Measurements from ENCODE around the gene PIH1D1.
A peak's percentile ranks its signal among the peaks of the same experiment; 100 is the strongest.
"Not testable (repeated sequence)": the region's sequence is repeated elsewhere in the genome, so short reads cannot be mapped to it uniquely, and the experiment has no call there.

The PIH1D1 gene

DNA sequence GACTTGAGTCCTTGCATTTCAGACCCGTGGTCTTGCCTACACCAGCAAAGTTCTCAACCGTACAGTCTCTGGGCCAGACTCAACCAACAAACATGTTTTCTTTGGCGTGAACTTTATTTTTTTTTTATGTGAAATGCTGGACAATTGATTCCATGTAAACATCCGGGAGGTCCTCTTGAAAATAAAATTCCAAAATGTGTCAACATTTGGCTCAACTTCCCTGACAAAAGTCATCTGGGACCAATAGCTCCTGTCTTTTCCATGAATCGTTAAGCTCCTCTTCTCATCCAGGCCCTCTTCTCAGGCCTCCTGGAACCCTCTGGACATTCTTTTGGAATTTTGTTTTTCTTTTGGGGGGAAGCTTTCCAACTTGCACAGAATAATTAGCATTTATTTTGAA, 4.2 kb upstream of the PIH1D1 start:
- DNase-seq (ENCODE audit: low read depth): no peak

- no peak for DNase-seq (ENCODE audit: low read depth)
These were observed 2.2 kb upstream of the PIH1D1 start for GRCh38 chr19:49453757-49454240.

DNA sequence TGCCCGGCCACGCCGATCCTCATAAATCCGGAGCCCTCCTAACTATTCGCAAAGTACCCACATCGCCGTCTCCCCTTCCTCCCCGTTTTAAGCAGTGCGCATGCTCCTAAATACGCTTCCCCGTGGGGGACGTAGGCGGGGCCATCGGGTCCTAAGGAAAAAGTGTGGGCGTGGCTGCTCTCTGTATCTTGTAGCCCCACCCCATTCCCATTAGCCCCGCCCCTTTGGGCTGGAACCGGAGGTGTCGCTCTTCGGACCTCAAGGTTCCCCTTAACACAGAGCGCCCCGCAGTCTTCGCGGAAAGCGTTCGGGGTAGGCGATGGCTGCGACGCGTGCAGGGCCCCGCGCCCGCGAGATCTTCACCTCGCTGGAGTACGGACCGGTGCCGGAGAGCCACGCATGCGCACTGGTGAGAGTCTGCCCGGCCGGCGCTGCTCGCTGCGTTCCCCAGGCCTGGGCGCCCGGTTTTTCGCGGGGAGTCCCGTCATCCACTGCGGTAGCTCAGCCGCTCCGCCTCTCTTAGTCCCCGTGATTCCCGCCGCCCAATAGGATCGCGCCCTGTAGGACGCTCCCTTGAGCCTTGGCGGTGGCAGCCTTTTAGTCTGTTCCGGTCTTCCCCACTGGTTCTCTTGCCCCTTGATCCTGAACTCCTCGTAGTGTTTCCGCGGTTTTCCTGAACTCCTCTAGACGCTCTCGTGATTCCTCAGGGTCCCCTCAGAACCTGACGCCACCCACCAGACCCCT, 1.6 kb upstream of the PIH1D1 start, which contains the start of gene ALDH16A1:
Gene ALDH16A1, plus strand, starts transcription at position 213 of the 744 bp plus-strand sequence. Its CDS starts 107 bp downstream, at position 320.
- DNase-seq (ENCODE audit: low read depth): peak; percentile 94

GRCh38 chr19:49450405-49450804, 1.2 kb downstream of the PIH1D1 start:
- DNase-seq (ENCODE audit: low read depth): no peak

- DNase-seq (ENCODE audit: low read depth): no peak
These were observed 3.2 kb downstream of the PIH1D1 start for GRCh38 chr19:49448432-49448786.

DNA sequence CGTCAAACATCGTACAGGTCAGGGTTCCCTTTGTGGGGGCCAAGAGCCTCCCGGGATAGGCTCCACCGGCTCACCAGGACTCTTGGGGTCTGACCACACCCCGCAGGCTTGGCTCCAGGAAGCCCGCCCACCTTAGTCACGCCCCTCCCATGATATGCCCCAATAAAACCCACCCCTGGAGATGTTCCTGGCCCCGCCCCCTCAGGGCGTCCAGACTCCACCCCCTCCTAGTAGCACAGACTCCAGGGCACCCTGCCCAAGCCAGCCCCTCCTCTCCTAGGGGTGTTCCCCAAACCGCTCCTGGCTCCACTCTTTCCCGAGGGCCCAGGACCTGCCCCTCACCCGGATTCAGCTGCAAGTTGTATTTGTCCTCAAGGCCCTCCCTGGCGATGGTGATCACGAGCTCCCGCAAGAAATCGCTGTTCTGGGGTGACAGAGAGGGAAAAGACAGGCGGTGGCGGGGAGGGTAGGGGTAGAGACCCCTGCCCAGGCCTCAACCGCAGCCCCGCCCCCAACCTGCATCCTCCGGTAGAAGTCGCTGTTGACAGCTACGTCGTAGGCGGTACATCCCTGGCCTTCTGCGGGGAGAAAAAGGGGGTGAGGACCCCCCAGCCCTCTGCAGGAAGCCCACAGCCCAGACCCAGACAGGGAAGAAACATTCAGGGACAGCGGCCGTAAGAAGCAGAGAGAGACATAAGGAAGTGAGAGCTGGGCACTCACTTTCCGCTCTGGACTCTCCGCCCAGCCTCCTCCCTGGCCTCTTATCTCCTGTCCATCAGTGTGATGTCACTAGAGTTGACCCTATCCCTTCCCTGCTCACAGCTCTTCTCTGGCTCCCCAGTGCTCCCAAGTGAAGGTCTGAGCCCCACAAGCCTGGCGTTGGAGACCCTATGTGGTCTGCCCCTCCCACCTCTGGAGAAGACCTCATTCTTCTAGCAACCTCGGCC, 3.9 kb downstream of the PIH1D1 start:
- DNase-seq (ENCODE audit: low read depth): no peak

GRCh38 chr19:49445997-49446396, 5.6 kb downstream of the PIH1D1 start:
- DNase-seq (ENCODE audit: low read depth): no peak

DNA sequence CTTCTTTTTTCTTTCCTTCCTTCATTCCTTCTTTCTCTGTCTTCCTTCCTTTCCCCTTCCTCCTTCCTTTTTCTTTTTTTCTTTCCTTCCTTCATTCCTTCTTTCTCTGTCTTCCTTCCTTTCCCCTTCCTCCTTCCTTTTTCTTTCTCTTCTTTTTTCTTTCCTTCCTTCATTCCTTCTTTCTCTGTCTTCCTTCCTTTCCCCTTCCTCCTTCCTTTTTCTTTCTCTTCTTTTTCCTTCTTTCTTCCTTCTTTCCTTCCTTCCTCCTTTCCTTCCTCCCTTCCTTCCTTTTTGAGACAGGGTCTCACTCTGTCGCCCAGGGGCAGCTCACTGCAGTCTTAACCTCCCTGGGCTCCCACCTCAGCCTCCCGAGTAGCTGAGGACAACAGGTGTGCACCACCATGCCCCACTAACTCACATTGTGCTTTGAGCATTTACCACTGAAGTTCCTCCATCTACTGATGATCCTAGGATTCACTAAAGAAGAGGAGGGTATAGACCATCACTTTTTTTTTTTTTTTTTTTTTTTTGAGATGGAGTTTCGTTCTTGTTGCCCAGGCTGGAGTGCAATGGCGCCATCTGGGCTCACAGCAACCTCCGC, 7.4 kb downstream of the PIH1D1 start:
- DNase-seq (ENCODE audit: low read depth): not testable (repeated sequence)

- peak; percentile 88 for DNase-seq (ENCODE audit: low read depth)
These were observed 8.1 kb downstream of the PIH1D1 start for GRCh38 chr19:49443366-49444099.

DNA sequence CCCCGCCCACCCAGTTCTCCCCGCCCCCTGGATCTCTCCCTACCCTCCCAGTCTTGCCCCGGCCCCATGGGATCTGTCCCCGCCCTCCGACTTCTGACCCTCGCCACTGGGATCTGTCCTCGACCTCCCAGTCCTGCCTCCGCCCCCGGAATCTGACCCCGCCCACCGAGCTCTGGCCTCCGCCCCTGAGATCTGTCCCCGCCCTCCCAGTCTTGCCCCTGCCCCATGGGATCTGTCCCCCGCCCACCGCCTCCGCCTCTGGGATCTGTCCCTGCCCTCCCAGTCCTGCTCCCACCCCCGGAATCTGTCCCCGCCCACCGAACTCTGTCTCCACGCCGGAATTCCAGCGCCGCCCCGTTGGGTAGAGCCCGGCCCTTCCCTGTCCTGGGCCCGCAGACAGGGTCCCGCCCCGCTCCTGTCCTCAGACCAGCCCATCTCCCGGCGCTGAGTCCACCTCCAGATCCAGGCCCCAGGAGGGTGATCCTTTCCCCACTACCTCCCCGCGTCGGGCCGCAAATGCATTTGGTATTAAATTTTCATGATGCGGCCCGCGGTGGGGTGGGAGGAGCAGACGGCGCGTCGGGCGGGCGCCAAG, 8.7 kb downstream of the PIH1D1 start:
- no peak for DNase-seq (ENCODE audit: low read depth)

- no peak for DNase-seq (ENCODE audit: low read depth)
These were observed 9.3 kb downstream of the PIH1D1 start for GRCh38 chr19:49442354-49442753.

GRCh38 chr19:49441960-49442350, 9.7 kb downstream of the PIH1D1 start:
- DNase-seq (ENCODE audit: low read depth): no peak

DNA sequence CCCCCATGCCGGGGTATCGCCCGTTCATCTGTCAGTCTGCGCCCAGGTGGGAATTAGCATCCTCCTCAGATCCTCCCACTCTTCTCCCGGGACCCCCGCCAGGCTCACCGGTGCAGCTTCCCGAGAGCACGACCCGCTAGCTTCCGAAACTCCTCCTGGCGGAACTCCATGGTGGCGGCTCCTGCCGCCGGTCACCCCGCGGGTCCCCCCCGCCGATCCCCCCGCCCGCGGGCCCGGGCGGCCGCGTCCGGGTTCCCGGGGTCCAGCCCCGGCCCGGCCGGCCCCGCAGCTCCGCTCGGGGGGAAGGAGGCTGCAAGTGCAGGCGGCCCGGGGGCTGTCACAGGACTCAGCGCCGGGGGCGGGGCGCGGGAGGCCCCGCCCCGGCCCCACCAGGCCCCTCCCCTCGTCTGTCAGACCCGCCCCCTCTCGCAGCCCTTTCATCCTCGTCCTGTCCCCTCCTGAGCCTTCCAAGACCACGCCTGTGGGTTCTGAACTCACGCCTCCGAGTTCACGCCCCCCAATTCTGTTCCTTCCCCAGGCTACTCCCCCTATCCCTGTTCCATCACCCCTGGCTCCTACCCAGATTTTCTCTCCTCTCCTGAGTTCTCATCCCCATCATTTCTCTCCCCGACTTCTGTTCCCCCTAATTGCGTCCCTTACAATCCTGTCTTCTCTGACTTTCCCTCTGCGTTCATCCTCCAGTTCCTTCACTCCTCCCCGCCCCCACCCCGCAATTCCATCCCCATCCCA, 10.2 kb downstream of the PIH1D1 start, which contains the start of gene SLC17A7:
Gene SLC17A7, minus strand, starts transcription at position 318 of the 750 bp plus-strand sequence. Its CDS starts 148 bp downstream, at position 170.
- DNase-seq (ENCODE audit: low read depth): no peak

DNA sequence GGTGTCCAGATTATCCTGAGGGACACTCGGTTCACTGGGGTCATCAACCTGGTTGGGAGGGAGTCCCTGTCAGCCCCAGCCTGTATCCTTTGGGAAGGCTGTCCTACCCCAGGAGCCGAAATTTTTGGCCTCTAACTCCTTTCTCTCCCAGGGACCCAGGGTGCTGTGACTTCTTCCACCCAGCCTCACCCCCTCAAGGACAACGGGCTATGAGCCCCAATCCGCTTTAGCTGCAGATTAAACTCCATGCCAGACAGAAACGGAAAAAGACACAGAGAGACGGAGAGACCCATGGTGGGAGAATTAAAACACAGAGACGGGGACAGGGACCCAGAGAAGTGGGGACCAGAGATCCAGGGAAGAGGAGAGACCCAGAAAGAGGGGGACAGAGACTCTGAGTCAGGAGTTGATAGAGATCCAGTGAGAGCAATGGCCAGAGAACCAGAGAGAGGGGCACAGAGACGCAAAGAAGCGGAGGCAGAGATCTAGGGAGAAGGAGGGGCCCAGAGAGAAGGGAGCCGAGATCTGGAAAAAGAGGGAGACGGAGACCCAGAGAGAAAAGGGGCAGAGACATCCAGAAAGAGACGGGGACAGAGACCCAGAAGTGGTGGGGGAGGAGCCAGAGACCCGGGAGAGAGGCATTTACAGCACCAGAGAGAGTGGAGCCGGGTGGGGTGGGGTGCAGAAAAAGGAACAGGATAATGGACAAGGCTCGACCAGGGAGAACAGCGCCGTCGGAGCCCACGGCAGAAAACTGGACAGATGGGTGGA, 11.0 kb downstream of the PIH1D1 start:
- no peak for DNase-seq (ENCODE audit: low read depth)

DNA sequence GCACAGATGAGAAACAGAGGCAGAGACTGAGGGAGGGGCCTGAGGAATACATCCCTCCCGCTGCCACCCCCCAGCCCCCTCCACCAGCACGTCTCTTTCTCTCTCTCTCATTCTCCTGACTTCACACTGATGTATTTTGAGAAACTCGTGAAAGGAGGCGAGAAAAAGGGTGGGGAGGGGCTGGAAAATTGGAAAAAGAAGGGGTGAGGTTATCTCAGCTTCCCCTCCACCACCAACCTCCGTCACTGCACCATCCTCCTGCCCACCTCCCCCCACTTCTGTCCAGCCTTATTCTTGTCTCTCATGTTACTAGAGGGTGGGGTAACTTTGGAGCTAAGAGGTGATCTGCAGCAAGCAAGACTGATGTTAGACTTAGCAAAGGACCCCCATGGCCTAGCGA, 11.8 kb downstream of the PIH1D1 start:
- DNase-seq (ENCODE audit: low read depth): no peak

GRCh38 chr19:49438261-49438660, 13.4 kb downstream of the PIH1D1 start:
- no peak for DNase-seq (ENCODE audit: low read depth)

GRCh38 chr19:49437231-49437630, 14.4 kb downstream of the PIH1D1 start:
- no peak for DNase-seq (ENCODE audit: low read depth)

GRCh38 chr19:49436381-49437017, 15.1 kb downstream of the PIH1D1 start:
- DNase-seq (ENCODE audit: low read depth): peak; percentile 47

DNA sequence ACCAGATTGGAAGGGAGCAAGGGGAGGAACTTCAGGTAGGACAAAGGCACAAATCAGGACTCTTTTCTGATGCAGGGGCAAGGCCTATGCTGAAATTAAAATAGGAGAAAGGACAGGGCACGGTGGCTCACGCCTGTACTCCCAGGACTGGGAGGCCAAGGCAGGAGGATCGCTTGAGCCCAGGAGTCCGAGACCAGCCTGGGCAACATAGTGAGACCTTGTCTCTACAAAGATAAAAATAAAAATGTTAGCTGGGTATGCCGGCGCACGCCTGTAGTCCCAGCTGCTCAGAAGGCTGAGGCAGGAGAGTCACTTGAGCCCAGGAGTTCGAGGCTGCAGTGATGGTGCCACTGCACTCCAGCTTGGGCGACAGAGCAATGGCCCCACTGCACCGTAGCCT, 15.9 kb downstream of the PIH1D1 start:
- DNase-seq (ENCODE audit: low read depth): no peak
